ENCODE results near the gene RAD9B. TPM values are rescaled to one million over a fixed set of nuclear protein-coding genes. Genes with fewer than 3 reads are reported as not detected.
"Not testable (repeated sequence)": the region's sequence is repeated elsewhere in the genome, so short reads cannot be mapped to it uniquely, and the experiment has no call there.

Gene RAD9B
- total and polyA plus RNA-seq, 2 experiments from 2014 or later, result 0.19 to 0.97 TPM

DNA sequence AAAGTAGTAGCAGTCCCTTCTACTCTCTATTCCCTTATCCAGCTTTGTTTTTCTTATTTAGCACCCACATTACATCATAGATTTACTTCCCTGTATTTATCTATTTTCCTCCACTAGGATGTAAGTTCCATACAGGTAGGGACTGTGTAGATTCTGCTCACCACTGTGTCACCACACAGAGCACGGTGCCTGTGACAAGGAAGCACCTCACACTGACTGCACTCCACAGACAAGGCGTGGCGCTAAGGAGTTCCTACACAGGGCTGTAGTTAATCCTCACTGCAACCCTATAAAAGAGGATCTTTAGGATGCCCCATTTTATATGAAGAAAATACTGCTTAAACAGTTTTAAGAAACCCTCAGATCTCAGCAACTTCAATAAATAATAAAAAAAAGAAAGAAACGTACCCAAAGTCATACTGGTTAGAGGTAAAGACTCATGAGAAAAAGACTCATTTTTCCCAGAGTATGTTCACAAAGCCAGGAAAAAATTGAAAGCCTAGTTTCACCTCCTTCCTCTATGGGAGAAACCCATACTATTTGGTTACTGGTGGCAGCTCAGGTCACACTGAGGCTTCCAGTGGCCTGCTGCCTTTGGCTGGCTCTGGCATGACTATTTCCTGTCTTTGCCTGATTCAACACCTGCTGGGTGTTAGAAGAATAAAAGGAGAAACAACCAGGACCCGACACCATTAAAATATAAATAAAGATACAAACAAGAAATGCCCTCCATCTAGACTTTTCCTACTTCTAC, 36.9 kb downstream of the RAD9B start:
- Histone ChIP-seq H3F3A (ENCODE audit: insufficient read depth) (peaks cover 11% of the 10 kb centered on the region), H3K27ac (no peak overlapping the region), H2AFZ (no peak overlapping the region), H3K4me2 (ENCODE audit: unreplicated experiment) (no peak overlapping the region), H3K36me3 (ENCODE audit: low read depth) (peaks cover 16% of the 10 kb centered on the region; the same call in 1 of the 2 replicates), H3K4me3 (no peak overlapping the region), H3K79me2 (ENCODE audit: insufficient read depth) (0 out of 2 replicates have a peak, but pooled peaks cover 5% of the 10 kb centered on the region), H3K4me1 (ENCODE audit: insufficient read depth) (no peaks in the 10 kb centered on the region), H3K9me2 (ENCODE audit: insufficient read depth) (no peaks in the 10 kb centered on the region), H3K9ac (no peak overlapping the region), H4K20me1 (ENCODE audit: insufficient read depth) (0 out of 2 replicates have a peak, but pooled peaks cover 5% of the 10 kb centered on the region), H3K27me3 (replicated peaks; ENCODE audit: insufficient read depth) (no peaks in the 10 kb centered on the region), H3K9me3 (ENCODE audit: low read depth) (no peaks in the 10 kb centered on the region)
- WGBS, 2 experiments (ENCODE audit: low coverage in 1 of 2, low lambda C conversion rate in 2 of 2, missing lambda C conversion rate in 2 of 2), result 97 to 98% methylated on average over 5 of the region's 5 CpGs
- in situ Hi-C loops (cut with MboI), result no loop called here
- TF ChIP-seq EZH2phosphoT487 (IDR thresholded peaks at IDR 0.05; ENCODE audit: insufficient read depth, low read depth) (no peak), EZH2 (IDR thresholded peaks at IDR 0.05; ENCODE audit: insufficient read depth, poor library complexity, severe bottlenecking) (no peak)
- no peak for DNase-seq

DNA sequence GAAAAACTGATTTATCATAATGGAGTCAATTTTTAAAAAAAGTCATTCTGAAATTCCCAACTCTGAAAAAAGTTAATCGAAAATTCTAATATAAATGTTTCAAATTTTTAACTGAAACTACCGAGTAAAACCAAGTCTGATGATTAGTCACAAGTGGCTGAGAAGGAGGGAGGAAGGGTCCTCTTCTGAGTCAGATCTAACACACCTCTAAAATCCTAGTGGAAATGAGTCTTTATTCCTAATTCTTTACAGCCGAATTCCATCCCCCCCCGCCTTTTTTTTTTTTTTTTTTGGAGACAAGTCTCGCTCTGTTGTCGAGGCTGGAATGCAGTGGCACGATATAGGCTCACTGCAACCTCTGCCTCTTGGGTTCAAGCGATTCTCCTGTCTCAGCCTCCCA, 37.9 kb downstream of the RAD9B start:
- Histone ChIP-seq H3K27ac (no peak overlapping the region), H3K4me1 (ENCODE audit: insufficient read depth) (peaks cover 3% of the 10 kb centered on the region; the same call in 1 of the 2 replicates)

GRCh38 chr12:110543252-110543959, 41.3 kb downstream of the RAD9B start:
- no peak for DNase-seq
- H3K27ac ChIP-seq, result no peak overlapping the region

More for the DNA sequence above, 37.9 kb downstream of the RAD9B start:
- Histone ChIP-seq H3K27me3 (replicated peaks; ENCODE audit: insufficient read depth) (no peaks in the 10 kb centered on the region), H3K4me2 (ENCODE audit: unreplicated experiment) (no peak overlapping the region), H3K9ac (no peak overlapping the region), H3K4me3 (no peak overlapping the region), H3K79me2 (ENCODE audit: insufficient read depth) (0 out of 2 replicates have a peak, but pooled peaks cover 5% of the 10 kb centered on the region), H3F3A (ENCODE audit: insufficient read depth) (peaks cover 21% of the 10 kb centered on the region), H2AFZ (no peak overlapping the region), H4K20me1 (ENCODE audit: insufficient read depth) (0 out of 2 replicates have a peak, but pooled peaks cover 9% of the 10 kb centered on the region), H3K36me3 (ENCODE audit: low read depth) (peaks cover 16% of the 10 kb centered on the region; the same call in 1 of the 2 replicates), H3K9me3 (ENCODE audit: low read depth) (no peaks in the 10 kb centered on the region), H3K9me2 (ENCODE audit: insufficient read depth) (no peaks in the 10 kb centered on the region)
- in situ Hi-C loops (cut with MboI), result no loop called here
- WGBS, 2 experiments (ENCODE audit: low coverage in 1 of 2, low lambda C conversion rate in 2 of 2, missing lambda C conversion rate in 2 of 2), result 89 to 91% methylated on average over 7 to 8 of the region's 8 CpGs
- no peak for DNase-seq
- TF ChIP-seq EZH2 (IDR thresholded peaks at IDR 0.05; ENCODE audit: insufficient read depth, poor library complexity, severe bottlenecking) (no peak), EZH2phosphoT487 (IDR thresholded peaks at IDR 0.05; ENCODE audit: insufficient read depth, low read depth) (no peak)

DNA sequence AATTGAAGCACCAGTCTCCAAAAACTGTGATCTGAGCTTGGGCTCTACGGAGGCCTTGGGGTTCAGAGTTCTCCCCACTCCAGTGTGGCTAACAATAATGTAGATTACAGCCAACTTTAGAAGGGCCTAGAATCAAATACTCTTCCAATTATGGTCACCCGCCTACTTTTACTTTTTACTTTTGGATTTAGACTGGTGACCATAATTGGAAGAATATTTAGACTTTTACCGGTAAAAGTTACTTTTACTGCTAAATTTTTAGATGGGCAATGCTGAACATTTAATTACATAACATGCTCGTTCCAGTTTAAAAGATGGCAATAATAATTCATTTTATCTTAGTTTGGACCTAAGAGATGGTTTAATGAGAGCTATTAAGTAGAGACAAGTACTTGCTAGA, 41.8 kb downstream of the RAD9B start:
- Histone ChIP-seq H3K4me1 (ENCODE audit: insufficient read depth) (peaks cover 27% of the 10 kb centered on the region), H3K4me2 (ENCODE audit: unreplicated experiment) (no peak overlapping the region), H3K4me3 (no peak overlapping the region), H2AFZ (no peak overlapping the region), H3F3A (ENCODE audit: insufficient read depth) (peaks cover 46% of the 10 kb centered on the region), H4K20me1 (ENCODE audit: insufficient read depth) (peaks cover 27% of the 10 kb centered on the region), H3K9me2 (ENCODE audit: insufficient read depth) (no peaks in the 10 kb centered on the region), H3K27ac (no peak overlapping the region), H3K9me3 (ENCODE audit: low read depth) (no peaks in the 10 kb centered on the region), H3K36me3 (ENCODE audit: low read depth) (0 out of 2 replicates have a peak, but pooled peaks cover under 1% of the 10 kb centered on the region), H3K79me2 (ENCODE audit: insufficient read depth) (0 out of 2 replicates have a peak, but pooled peaks cover 5% of the 10 kb centered on the region), H3K9ac (no peak overlapping the region), H3K27me3 (replicated peaks; ENCODE audit: insufficient read depth) (no peaks in the 10 kb centered on the region)
- no peak for DNase-seq
- in situ Hi-C loops (cut with MboI), result no loop called here
- TF ChIP-seq EZH2 (IDR thresholded peaks at IDR 0.05; ENCODE audit: insufficient read depth, poor library complexity, severe bottlenecking) (no peak), EZH2phosphoT487 (IDR thresholded peaks at IDR 0.05; ENCODE audit: insufficient read depth, low read depth) (no peak)
- WGBS, 2 experiments (ENCODE audit: low coverage in 1 of 2, low lambda C conversion rate in 2 of 2, missing lambda C conversion rate in 2 of 2), result 76 to 78% methylated on average over 4 of the region's 4 CpGs

More at GRCh38 chr12:110543252-110543959, 41.3 kb downstream of the RAD9B start:
- peaks cover 46% of the 10 kb centered on the region for H3F3A ChIP-seq (ENCODE audit: insufficient read depth)
- H4K20me1 ChIP-seq (ENCODE audit: insufficient read depth), result peaks cover 24% of the 10 kb centered on the region
- H3K4me1 ChIP-seq (ENCODE audit: insufficient read depth), result peaks cover 22% of the 10 kb centered on the region
- H3K9ac ChIP-seq, result no peak overlapping the region
- H3K9me2 ChIP-seq (ENCODE audit: insufficient read depth), result no peaks in the 10 kb centered on the region
- no peak for TF ChIP-seq EZH2 (IDR thresholded peaks at IDR 0.05; ENCODE audit: insufficient read depth, poor library complexity, severe bottlenecking)
- TF ChIP-seq EZH2phosphoT487 (IDR thresholded peaks at IDR 0.05; ENCODE audit: insufficient read depth, low read depth), result no peak
- H3K9me3 ChIP-seq (ENCODE audit: low read depth), result no peaks in the 10 kb centered on the region
- no peak overlapping the region for H2AFZ ChIP-seq
- H3K27me3 ChIP-seq (replicated peaks; ENCODE audit: insufficient read depth), result no peaks in the 10 kb centered on the region
- peaks cover 6% of the 10 kb centered on the region; the same call in 1 of the 2 replicates for H3K36me3 ChIP-seq (ENCODE audit: low read depth)
- no peak overlapping the region for H3K4me3 ChIP-seq
- no peak overlapping the region for H3K4me2 ChIP-seq (ENCODE audit: unreplicated experiment)
- 90% methylated on average over 7 of the region's 7 CpGs for WGBS, 2 experiments (ENCODE audit: low coverage in 1 of 2, low lambda C conversion rate in 2 of 2, missing lambda C conversion rate in 2 of 2)
- H3K79me2 ChIP-seq (ENCODE audit: insufficient read depth), result 0 out of 2 replicates have a peak, but pooled peaks cover 5% of the 10 kb centered on the region
- in situ Hi-C loops (cut with MboI), result no loop called here

DNA sequence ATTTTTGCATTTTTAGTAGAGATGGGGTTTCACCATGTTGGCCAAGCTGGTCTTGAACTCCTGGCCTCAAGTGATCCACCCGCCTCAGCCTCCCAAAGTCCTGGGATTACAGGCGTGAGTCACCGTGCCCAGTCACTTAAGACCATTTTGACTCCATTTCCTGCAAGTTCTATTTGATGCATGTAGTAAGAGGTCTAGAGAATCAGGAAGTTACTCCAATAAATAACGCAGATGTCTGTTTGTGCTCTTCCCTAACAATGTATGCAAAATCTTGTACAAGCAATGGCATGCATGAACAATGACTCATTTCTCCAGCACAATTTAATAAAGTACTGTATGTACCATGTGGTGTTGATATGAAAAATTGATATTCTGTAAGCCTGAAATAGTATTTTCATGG, 43.1 kb downstream of the RAD9B start:
- H3K27me3 ChIP-seq (replicated peaks; ENCODE audit: insufficient read depth); H3K4me2 ChIP-seq (ENCODE audit: unreplicated experiment); H3K9ac ChIP-seq; H3K9me2 ChIP-seq (ENCODE audit: insufficient read depth); H3K36me3 ChIP-seq (ENCODE audit: low read depth); H3K79me2 ChIP-seq (ENCODE audit: insufficient read depth); in situ Hi-C loops (cut with MboI); H3K4me3 ChIP-seq; H3K27ac ChIP-seq; H3K9me3 ChIP-seq (ENCODE audit: low read depth); H2AFZ ChIP-seq: not testable (repeated sequence)
- 33 to 47% methylated on average over 4 of the region's 4 CpGs for WGBS, 2 experiments (ENCODE audit: low coverage in 1 of 2, low lambda C conversion rate in 2 of 2, missing lambda C conversion rate in 2 of 2)
- Histone ChIP-seq H3F3A (ENCODE audit: insufficient read depth) (peaks cover 46% of the 10 kb centered on the region), H3K4me1 (ENCODE audit: insufficient read depth) (peaks cover 31% of the 10 kb centered on the region), H4K20me1 (ENCODE audit: insufficient read depth) (peaks cover 27% of the 10 kb centered on the region)
- peak; percentile 66 for DNase-seq
